HG02970 (cell line): ENCODE measurements around the gene GXYLT2.

ENCODE experiments used
- ATAC-seq: cut with Tn5 transposase; IDR thresholded peaks from one replicate; pipeline ENCODE4 v1.9.1; 2021; ENCODE audit warnings: mild to moderate bottlenecking, moderate library complexity, moderate number of reproducible peaks; ENCODE audit not compliant: unreplicated experiment, low FRiP score

GXYLT2 gene

GRCh38 chr3:72930754-72931153, 42.9 kb downstream of the GXYLT2 start:
- no peak for ATAC-seq

GRCh38 chr3:72932416-72932815, 44.6 kb downstream of the GXYLT2 start:
- ATAC-seq: no peak

GRCh38 chr3:72938471-72939265, 50.8 kb downstream of the GXYLT2 start:
- no peak for ATAC-seq

GRCh38 chr3:72941245-72941644, 53.4 kb downstream of the GXYLT2 start:
- no peak for ATAC-seq

- no peak for ATAC-seq
These were observed 54.6 kb downstream of the GXYLT2 start for GRCh38 chr3:72942427-72942826.

- ATAC-seq: no peak
These were observed 56.9 kb downstream of the GXYLT2 start for GRCh38 chr3:72944696-72945095.

GRCh38 chr3:72947715-72948490, 60.1 kb downstream of the GXYLT2 start:
- no peak for ATAC-seq

- ATAC-seq: no peak
These were observed 61.2 kb downstream of the GXYLT2 start for GRCh38 chr3:72949016-72949415.

- no peak for ATAC-seq
These were observed 62.5 kb downstream of the GXYLT2 start for GRCh38 chr3:72950372-72950771.

- no peak for ATAC-seq
These were observed 63.0 kb downstream of the GXYLT2 start for GRCh38 chr3:72950801-72951200.

GRCh38 chr3:72951259-72951722, 63.4 kb downstream of the GXYLT2 start:
- ATAC-seq: no peak

GRCh38 chr3:72953325-72953956, 65.6 kb downstream of the GXYLT2 start:
- no peak for ATAC-seq

GRCh38 chr3:72957297-72957696, 69.5 kb downstream of the GXYLT2 start:
- ATAC-seq: no peak

- ATAC-seq: no peak
These were observed 71.5 kb downstream of the GXYLT2 start for GRCh38 chr3:72959336-72959735.

- ATAC-seq: no peak
These were observed 73.1 kb downstream of the GXYLT2 start for GRCh38 chr3:72960812-72961518.

- no peak for ATAC-seq
These were observed 73.9 kb downstream of the GXYLT2 start for GRCh38 chr3:72961752-72962151.

- no peak for ATAC-seq
These were observed 74.5 kb downstream of the GXYLT2 start for GRCh38 chr3:72962317-72962716.

GRCh38 chr3:72964633-72965032, 76.8 kb downstream of the GXYLT2 start:
- ATAC-seq: no peak

GRCh38 chr3:72968266-72968664, 80.4 kb downstream of the GXYLT2 start:
- no peak for ATAC-seq

- ATAC-seq: no peak
These were observed 81.9 kb downstream of the GXYLT2 start for GRCh38 chr3:72969766-72970165.

GRCh38 chr3:72970942-72971341, 83.1 kb downstream of the GXYLT2 start:
- ATAC-seq: no peak
